VCaP (cell line): Measurements from ENCODE around the gene PACSIN2.
A peak's percentile ranks its signal among the peaks of the same experiment; 100 is the strongest.

ENCODE experiments used
- H3K27ac ChIP-seq: fragments of 450-650 bp; 2 replicates; pipeline ENCODE4 v1.5.1; 2017
- TF ChIP-seq, protein P1 (sequence below): fragments of 450-650 bp; conservative IDR thresholded peaks from 2 replicates; pipeline ENCODE4 v1.5.1; 2017; ENCODE audit warnings: mild to moderate bottlenecking, moderate library complexity

Gene PACSIN2

DNA sequence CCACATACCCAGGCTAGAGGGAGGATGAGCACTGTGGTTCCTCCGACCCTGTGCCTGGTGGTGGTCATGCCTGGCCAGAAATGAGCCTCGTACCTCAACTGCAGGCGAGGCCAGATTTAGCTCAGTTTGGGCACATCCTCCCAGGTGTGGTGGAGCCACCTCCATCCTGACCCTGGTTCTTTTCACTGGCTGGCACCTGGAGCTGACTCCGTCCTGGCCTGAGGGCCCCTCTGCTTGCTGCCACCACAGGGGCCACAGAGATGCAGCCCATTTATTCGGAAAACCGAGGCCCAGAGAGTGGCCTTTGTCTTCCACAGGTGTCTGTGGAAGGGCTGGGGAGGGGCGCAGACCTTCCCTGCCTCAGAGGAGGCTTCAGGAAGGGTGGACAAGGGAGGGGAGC, 148.8 kb downstream of the PACSIN2 start:
- no peak overlapping the region for H3K27ac ChIP-seq

DNA sequence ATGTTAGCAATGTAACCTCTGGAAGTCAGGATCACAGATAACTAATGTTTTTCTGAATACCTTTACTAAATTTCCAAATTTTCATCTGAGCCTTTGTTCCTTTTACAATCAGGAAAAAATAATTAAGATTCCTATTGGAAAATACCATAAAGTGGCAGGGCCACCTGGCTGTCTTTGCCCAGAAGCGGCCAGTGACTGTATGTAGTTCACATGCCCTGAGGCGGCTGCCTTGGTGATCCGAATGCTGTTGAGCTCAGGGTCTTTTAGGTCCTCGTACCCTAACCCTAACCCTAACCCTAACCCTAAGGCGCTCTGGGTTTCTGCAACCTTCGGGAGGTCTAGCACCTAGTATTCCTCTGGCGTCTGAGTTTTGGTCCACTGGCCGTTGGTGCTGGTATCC, 149.4 kb downstream of the PACSIN2 start:
- no peak overlapping the region for H3K27ac ChIP-seq
- TF ChIP-seq, protein P1, sequence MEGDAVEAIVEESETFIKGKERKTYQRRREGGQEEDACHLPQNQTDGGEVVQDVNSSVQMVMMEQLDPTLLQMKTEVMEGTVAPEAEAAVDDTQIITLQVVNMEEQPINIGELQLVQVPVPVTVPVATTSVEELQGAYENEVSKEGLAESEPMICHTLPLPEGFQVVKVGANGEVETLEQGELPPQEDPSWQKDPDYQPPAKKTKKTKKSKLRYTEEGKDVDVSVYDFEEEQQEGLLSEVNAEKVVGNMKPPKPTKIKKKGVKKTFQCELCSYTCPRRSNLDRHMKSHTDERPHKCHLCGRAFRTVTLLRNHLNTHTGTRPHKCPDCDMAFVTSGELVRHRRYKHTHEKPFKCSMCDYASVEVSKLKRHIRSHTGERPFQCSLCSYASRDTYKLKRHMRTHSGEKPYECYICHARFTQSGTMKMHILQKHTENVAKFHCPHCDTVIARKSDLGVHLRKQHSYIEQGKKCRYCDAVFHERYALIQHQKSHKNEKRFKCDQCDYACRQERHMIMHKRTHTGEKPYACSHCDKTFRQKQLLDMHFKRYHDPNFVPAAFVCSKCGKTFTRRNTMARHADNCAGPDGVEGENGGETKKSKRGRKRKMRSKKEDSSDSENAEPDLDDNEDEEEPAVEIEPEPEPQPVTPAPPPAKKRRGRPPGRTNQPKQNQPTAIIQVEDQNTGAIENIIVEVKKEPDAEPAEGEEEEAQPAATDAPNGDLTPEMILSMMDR, result no peak

More for the DNA sequence above, 148.8 kb downstream of the PACSIN2 start:
- TF ChIP-seq, protein P1, result no peak

DNA sequence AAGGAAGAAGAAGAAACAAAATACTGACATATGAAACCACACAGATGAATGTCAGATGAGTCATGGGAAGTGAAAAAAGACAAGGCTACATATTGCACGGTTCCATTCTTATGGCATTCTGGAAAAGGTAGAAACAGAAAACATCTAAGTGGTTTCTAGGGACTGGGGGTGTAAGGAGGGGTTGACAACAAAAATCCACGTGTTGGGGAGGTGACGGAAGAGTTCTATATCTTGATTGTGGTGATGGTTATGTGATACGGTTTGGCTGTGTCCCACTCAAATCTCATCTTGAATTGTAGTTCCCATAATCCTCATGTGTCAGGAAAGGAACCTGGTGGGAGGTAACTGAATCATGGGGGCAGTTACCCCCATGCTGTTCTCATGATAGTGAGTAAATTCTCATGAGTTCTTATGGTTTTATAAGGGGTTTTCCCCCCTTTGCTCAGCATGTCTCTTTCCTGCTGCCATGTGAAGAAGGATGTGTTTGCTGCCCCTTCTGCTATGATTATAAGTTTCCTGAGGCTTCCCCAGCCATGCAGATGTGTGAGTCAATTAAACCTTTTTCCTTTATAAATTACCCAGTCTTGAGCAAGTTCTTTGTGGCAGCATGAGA, 151.5 kb downstream of the PACSIN2 start:
- TF ChIP-seq, protein P1, result no peak
- no peak overlapping the region for H3K27ac ChIP-seq

DNA sequence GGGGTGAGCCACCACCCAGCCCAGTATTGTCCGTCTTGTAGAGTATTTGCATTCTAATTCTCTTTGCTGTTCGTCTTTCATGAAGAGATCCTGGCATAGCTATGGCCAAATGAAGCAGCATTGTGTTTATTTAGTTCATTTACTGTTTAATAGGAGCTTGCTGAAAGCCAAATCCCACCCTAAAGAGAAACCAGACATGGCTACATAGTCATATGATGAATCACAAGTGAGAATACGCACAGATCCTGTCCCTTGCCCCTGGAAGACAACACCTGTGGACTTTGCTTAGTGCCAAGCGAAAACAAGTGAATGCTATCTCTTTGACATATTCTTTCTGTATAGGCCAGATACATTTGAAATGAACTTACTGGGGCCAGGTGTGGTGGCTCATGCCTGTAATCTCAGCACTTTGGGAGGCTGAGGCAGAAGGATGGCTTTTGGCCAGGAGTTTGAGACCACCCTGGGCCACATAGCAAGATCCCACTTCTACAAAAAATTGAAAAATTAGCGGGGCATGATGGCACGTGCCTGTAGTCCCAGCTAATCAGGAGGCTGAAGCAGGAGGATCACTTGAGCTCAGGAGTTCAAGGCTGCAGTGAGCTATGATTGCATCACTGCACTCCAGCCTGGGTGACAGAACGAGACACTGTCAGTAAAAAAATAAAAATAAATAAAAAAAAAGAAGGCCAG, 152.8 kb downstream of the PACSIN2 start:
- TF ChIP-seq, protein P1, result no peak
- no peak overlapping the region for H3K27ac ChIP-seq

DNA sequence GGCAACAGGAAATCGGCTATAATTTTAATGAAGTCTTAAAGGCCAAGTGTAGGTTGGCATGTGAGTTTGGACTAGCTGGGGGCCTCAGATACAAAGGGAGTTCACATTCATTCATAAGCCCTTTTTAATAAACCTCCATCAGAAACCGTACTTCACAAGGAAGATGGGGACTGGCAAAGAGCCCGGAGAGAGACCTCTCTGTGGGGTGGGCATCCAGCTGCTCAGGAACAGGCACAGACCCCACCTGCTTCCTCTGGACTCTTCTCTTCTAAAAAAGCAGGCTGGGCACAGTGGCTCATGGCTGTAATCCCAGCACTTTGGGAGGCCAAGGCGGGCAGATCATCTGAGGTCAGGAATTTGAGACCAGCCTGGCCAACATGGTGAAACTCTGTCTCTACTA, 154.0 kb downstream of the PACSIN2 start:
- TF ChIP-seq, protein P1, result no peak

DNA sequence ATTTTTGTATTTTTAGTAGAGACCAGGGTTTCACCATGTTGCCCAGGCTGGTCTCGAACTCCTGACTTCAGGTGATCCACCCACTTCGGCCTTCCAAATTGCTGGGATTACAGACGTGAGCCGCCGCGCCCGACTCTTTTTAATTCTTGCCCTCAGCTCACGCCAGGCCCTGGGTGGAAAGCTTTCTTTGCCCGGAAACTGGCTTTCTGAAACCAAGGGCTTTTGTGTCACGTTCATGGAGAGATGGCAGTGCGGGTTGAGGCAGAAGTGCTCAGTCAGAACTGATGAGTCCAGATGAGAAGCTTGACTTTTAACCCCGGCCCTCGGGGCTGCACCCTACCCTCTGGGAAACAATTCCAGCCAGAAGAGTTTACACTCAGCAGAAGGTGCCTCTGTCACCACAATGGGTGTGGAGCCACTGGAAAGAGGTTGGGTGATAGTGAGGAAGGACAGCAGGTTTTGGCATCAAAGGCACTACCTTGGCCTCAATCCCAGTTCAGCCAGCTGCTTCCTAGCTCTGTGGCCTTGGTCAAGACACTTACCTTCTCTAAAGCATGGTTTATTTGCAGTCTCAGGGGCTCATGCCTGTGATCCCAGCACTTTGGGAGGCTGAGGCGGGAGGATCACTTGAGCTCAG, 157.0 kb downstream of the PACSIN2 start:
- H3K27ac ChIP-seq, result peak overlapping the region; percentile 84

More for the DNA sequence above, 154.0 kb downstream of the PACSIN2 start:
- peak overlapping the region; percentile 46 for H3K27ac ChIP-seq

More for the DNA sequence above, 157.0 kb downstream of the PACSIN2 start:
- TF ChIP-seq, protein P1, result no peak
